ENCODE measurements around the gene TMEM89.

The TMEM89 gene

GRCh38 chr3:48600711-48601621, 20.6 kb downstream of the TMEM89 start:
- CTCF ChIA-PET = interaction anchor here (1.2 to 1.8 kb wide), 2 partner anchors 10 to 43 kb away, joined by 4 to 11 read pairs; no protein-coding TSS in a partner anchor

GRCh38 chr3:48599509-48600285, 21.9 kb downstream of the TMEM89 start:
- H3K4me3 ChIP-seq (ENCODE audit: low read depth, low read length) = peak overlapping the region; percentile 23; the same call in 1 of the 2 replicates
- TF ChIP-seq CTCF (IDR thresholded peaks at IDR 0.05; ENCODE audit: insufficient read depth, low read length, missing control alignments) = no peak
- CTCF ChIA-PET = interaction anchor here (0.8 to 3.1 kb wide), 3 partner anchors 8 to 50 kb away, joined by 3 to 25 read pairs (median 4); partner anchors contain the start of gene PFKFB4
- POLR2A ChIA-PET = interaction anchor here (1.2 to 1.7 kb wide), 2 partner anchors 9 to 35 kb away, joined by 3 to 7 read pairs; partner anchors contain the start of gene SLC26A6
- no peak for DNase-seq (ENCODE audit: low read depth, low spot score)

More at GRCh38 chr3:48600711-48601621, 20.6 kb downstream of the TMEM89 start:
- H3K4me3 ChIP-seq (ENCODE audit: low read depth, low read length) = no peak overlapping the region
- no peak for TF ChIP-seq CTCF (IDR thresholded peaks at IDR 0.05; ENCODE audit: insufficient read depth, low read length, missing control alignments)
- DNase-seq (ENCODE audit: low read depth, low spot score) = no peak
- POLR2A ChIA-PET = no interaction called here

- DNase-seq (ENCODE audit: low read depth, low spot score) = no peak
- TF ChIP-seq CTCF (IDR thresholded peaks at IDR 0.05; ENCODE audit: insufficient read depth, low read length, missing control alignments) = no peak
- ChIA-PET POLR2A (interaction anchor here (1.2 to 1.7 kb wide), 3 partner anchors 9 to 36 kb away, joined by 3 to 7 read pairs (median 4); partner anchors contain the start of gene SLC26A6), CTCF (interaction anchor here (0.6 to 3.1 kb wide), 5 partner anchors 9 to 141 kb away, joined by 3 to 25 read pairs (median 4); partner anchors contain the start of genes PFKFB4 and TMEM89)
- peak overlapping the region; percentile 23 for H3K4me3 ChIP-seq (ENCODE audit: low read depth, low read length)
Observed at GRCh38 chr3:48599077-48599501, 22.5 kb downstream of the TMEM89 start.

- POLR2A ChIA-PET = interaction anchor here (0.7 to 1.7 kb wide), 6 partner anchors 10 to 64 kb away, joined by 3 to 7 read pairs (median 4); partner anchors contain the start of genes CELSR3, SLC26A6 and UCN2
- DNase-seq (ENCODE audit: low read depth, low spot score) = peak; percentile 82
- TF ChIP-seq CTCF (IDR thresholded peaks at IDR 0.05; ENCODE audit: insufficient read depth, low read length, missing control alignments) = no peak
- CTCF ChIA-PET = interaction anchor here (0.6 to 3.1 kb wide), 7 partner anchors 10 to 141 kb away, joined by 3 to 25 read pairs (median 4); partner anchors contain the start of genes PFKFB4, SLC26A6, TMEM89 and UQCRC1
- peak overlapping the region; percentile 23 for H3K4me3 ChIP-seq (ENCODE audit: low read depth, low read length)
Observed at GRCh38 chr3:48598323-48599076, 23.1 kb downstream of the TMEM89 start.

- POLR2A ChIA-PET = no interaction called here
- CTCF ChIA-PET = interaction anchor here (0.9 to 3.1 kb wide), 4 partner anchors 9 to 38 kb away, joined by 5 to 25 read pairs (median 6); partner anchors contain the start of genes PFKFB4, SLC26A6 and UQCRC1
- no peak overlapping the region for H3K4me3 ChIP-seq (ENCODE audit: low read depth, low read length)
- DNase-seq (ENCODE audit: low read depth, low spot score) = no peak
- TF ChIP-seq CTCF (IDR thresholded peaks at IDR 0.05; ENCODE audit: insufficient read depth, low read length, missing control alignments) = no peak
Observed at GRCh38 chr3:48597408-48597800, 24.2 kb downstream of the TMEM89 start.

Data from AG04449 (cell line).